Neural progenitor cell (in vitro differentiated cells): ENCODE measurements around the gene PPP4R1.

Source experiments
- CTCF ChIP-seq: fragments of 200-600 bp; sonication (generic); IDR thresholded peaks from 2 replicates; pipeline ENCODE4 v1.5.1; 2017; ENCODE audit warnings: antibody characterized with exemption, mild to moderate bottlenecking
- EZH2 ChIP-seq: fragments of 200-600 bp; sonication (generic); IDR thresholded peaks from 2 replicates; pipeline ENCODE4 v1.6.1; 2017; ENCODE audit warnings: antibody characterized with exemption, mild to moderate bottlenecking, moderate library complexity

GRCh38 chr18:9594823-9595596 is 19.3 kb downstream of the PPP4R1 start:
- TF ChIP-seq CTCF (no peak), EZH2 (no peak)
